ENCODE data around the gene RAPGEF3.

Gene RAPGEF3

DNA sequence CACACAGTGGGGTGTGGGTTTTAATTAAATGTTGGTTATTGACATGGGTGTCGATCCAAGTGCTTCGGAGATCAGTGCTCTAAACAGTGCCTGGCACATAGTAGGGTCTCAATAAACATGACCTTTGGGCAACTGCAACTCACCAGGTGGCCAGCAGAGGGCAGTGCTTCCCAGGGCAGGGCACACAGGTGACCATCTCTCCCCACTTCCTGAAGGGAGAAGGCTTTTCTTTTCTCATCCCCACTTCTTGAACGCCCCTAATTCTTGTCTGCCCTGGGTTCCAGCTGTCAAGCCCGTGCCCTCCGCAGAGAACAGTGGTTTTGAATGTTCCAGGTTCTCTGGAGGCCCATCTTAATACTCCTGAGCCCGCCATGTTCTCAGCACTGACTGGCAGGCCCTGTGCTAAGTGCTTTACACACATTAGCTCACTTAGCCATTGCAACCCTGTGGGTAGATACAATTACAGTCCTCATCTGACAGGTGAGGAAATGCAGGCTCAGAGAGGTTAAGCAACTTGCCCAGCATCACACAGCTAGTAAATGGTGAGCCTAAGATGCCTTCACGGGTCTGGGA lies 16.3 kb downstream of the RAPGEF3 start:
- DNase-seq (ENCODE audit: low read depth in 3 of 3): peak; percentile 55 to 65 (median 65)

DNA sequence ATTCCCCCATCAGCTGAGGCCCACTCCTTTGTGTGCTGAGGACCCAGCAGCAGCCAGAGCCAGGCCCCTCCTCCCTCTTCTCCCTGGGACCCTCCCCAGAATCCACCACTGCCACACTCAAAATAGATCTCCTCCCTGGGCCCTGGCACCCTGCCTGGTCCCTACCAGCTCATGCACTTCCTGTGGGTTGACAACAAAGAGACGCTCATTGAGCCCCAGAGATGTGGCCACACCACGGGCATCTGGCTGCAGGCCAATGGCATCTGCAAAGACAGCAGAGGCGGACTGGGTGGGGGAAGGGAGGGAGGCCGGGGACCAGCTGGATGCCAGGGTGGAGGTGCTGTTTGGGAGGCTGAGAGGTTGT lies 17.4 kb downstream of the RAPGEF3 start:
- DNase-seq (ENCODE audit: low read depth in 3 of 3): peak in 1 of 3 donors; percentile 47

DNA sequence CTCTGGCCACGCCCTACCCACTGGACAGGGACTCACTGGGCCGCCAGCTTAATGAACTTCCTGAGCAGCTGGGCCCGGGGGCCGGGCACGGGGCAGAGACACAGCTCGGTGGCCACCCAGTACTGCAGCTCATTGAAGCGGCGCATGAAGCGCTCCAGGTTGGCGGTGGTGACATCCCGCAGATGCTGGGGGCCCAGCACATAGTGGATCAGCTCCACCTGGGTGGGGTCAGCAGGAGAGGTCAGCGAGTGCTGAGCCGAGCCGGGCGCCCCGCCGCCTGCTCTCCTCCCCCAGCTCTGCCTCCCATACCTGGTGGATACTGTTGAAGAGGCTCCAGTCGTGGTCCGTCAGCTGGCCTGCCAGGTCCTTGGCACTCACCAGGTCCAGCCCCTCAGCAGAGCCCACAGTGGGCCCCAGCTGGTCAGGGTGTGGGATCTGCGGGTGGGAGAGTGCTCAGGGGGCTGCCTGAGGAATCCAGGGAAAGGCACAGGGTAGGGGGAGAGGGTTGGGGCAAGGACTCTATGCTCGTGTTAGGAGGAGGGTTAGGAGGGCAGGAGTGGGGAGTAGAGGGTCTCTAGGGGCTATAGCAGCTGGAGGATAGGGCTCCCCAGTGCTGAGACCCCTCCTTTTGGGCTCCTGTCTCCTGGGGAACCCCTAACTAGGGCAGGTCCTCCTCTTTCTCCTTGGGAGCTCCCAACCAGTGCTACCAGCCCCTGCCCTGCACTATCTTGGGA lies 17.9 kb downstream of the RAPGEF3 start:
- no peak for DNase-seq (ENCODE audit: low read depth in 3 of 3)

DNA sequence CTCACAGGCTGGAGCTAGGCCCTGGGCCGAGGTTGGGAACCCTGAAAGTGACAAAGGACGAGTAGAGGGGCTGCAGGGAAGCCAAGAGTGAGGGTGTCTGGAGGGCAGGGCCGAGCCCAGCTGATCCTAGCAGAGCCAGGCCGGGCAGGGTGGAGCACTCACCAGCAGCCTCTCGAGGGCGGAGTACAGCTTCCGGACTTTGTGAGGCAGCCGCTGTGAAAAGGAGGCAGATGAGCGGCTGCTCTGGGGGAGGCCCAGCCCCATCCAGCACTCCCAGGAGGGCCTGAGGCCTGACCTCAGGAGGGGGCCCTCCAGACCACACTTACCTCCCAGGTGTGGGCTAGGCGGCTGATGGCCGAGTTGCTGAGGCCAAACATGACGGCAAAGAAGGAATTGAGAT lies 18.7 kb downstream of the RAPGEF3 start:
- DNase-seq (ENCODE audit: low read depth in 3 of 3): no peak

DNA sequence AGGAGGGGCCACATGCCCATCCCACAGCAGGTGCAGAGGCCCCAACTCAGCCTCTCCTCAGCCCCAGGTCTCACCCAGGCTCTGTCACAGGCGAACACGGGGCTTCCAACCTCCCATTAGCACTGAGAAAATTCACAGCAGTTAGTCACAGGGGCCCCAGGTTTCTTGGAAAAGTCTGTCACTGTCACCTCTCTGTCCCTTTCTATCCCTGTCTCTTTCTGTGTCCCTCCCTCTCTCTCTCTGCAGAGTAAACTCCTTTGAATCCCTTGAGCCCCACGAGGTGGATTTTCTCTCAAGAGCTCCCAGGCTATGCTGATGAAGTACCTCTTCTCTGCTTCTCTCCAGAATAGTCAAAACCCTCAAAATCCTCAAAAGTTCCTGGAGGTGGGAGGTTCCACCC lies 19.4 kb downstream of the RAPGEF3 start:
- no peak for DNase-seq (ENCODE audit: low read depth in 3 of 3)

DNA sequence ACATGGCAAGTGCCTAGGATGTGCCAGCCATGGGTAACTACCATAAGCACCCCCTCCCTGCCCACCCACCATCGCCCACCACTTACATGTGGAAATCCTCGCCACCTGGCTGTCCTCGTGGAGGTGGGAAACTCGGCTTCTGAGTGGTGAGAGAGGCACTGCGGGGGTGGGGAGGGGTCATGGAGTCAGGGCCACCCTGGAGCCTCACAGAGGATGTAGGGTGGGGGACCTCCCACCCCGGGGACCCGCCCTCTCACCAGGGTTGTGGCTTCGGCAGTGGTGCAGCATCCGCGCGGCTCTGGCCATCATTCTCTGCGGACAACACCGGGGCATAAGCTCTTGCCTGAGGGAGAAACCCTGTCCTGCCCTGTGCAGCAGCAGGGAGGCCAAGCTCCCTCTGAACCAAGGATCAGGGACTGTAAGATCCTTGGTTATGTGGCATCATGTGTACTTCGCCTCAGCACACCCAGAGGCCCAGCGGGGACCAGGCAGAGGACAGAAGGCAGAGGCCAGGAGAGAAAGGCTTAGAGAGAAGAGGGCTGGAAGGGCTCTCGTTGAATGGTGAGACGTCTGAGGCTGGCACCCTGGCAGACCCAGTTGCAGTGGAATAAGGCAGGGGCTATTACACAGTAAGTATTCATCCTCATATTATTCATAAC lies 20.6 kb downstream of the RAPGEF3 start:
- no peak for DNase-seq (ENCODE audit: low read depth in 3 of 3)

DNA sequence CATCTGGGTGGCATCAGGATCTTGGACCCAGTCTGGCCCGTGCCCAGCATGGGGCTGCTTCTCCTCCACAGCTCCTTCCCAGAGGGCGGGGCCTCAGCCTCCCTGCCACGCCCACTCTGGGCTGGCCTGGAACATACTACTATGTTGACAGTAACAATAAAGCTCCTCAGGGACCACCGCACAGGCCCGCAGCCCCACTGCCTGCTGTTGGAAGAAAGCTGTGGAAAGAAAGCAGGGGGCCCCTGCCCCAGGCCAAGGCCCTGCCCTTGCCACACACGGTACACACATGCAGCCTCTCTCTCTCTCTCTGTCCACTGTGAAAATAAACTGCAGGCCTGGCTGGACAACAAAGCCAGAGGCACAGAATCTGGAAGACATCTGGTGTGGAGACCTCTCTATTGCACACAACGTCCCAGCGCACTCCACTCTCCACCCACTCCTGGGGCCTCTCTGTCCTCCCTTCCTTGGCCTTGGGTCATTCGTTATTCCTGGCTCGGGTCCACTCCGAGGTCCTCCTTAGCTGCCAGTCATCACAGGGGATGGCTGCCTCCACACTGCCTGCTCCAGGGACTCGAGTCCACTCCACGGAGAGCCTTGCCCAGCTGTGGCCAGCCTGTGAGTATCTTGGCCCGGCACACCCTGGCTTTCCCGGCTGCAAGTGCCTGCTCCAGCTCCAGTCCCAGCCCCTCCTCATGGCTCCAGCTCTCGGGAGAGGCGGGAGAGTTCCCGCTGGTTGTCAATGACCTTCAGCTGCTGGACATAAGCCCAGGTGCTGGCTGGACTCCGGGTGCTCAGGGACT lies 21.6 kb downstream of the RAPGEF3 start:
- no peak for DNase-seq (ENCODE audit: low read depth in 3 of 3)

DNA sequence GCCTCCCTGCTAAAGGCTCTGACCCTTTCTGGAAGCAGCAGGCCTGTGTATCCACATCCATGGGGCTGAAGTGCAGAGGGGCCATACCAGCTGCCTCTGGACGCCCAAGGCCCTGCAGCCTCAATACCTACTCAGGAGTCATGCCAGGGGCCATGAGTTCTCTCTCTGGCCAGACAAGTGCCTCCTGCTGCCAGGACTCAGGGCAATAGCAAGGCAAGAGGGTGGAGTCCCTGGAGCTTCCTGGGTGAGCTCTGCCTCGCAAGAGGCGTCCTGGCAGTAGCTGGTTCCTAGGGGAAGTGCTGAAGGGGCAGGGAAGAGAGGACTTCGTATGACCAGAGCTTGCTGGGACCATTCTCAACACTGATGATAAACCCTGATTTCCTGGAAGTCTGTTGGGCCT lies 22.5 kb downstream of the RAPGEF3 start:
- DNase-seq (ENCODE audit: low read depth in 3 of 3): no peak

DNA sequence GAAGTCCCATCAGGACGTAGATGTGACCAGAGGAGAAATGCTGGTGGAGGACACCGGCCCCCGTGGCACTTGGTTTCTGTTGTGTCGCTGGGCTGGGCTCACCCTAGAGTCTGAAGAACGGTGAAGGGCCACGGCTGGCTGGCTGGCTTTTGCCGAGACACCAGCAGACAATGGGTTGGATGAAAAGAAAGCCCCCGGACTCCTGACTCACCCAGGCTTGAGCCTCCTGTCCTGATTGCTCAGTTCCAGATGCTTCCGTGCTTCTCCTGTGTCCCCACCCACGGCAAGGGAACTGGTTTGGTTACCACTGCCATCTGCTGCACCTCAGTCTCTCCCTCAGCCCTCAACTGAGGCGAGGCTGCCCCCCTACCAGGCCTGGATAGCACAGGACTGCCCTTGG lies 23.0 kb downstream of the RAPGEF3 start:
- DNase-seq (ENCODE audit: low read depth in 3 of 3): no peak

DNA sequence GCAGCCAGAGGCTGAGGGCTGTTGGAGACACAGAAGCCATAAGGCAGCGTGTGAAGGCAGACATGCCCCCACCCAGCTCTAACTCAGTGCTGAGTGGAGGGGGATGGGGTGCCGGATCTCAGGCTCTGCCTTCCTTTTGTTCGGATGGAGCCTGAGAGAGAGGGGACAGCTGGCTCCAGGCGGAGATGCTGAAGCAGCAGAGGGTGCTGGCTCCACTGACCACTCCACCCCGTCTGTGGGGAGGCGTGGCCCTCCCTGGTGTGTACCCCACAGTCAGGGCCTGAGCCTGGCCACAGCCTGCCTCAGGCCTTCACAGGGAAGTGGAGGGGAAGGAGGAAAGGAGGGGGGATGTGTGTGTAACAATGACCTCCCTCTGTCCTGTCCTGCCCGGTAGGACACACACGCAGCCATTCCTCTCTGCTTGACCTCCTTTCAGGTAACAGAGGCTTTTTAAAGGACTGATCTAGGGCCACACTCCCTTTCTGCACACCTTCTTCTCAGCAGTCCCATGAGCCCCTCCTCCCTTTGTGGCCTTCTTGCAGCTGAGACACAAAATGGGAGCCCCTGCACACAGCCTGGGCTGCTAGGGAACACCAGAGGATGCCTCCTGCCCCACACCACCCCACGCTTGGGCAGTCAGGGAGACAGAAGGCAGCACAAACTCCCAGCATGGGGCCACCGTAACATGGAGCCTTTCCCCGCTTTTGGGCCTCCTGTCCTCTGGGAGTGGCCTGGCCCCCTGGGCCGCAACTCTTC lies 23.8 kb downstream of the RAPGEF3 start:
- DNase-seq (ENCODE audit: low read depth in 3 of 3): no peak

DNA sequence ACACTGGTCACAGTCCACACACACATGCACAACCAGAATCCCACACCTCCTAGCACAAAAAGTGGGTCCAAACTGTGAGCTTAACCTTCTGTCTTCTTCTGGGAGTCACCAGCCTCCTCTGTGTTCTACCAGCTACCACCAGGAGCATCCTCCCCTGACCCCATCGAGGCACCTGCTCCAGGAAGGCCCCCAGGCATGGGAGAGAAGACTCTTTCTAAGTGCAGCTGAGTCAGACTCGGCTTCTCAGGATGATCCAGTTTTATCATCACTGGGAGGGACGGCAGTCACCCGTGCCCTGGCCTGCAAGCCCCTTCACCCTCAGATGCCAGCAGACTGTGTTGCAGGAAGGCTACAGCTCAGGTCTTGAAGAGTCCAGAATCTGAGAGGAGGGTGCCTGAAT lies 25.5 kb downstream of the RAPGEF3 start:
- DNase-seq (ENCODE audit: low read depth in 3 of 3): no peak

DNA sequence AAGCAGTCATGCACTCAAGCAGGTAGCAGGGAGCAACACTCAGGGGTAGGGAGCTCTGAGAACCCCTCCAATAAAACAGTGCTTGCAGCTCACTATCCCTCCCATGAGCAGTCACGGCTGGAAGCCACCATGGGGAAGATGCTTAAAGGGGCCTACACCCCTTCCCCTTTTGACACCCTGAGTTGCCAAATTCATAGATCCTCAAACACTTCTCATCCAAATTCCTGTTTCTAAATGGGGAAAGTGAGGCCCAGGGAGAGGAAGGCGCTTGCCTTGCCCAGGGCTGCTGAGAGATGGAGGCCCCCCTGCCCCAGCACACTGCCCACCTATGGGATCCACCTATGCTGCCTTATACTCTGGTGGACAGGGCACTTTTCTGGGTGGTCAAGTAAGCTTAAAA lies 26.2 kb downstream of the RAPGEF3 start:
- no peak for DNase-seq (ENCODE audit: low read depth in 3 of 3)

DNA sequence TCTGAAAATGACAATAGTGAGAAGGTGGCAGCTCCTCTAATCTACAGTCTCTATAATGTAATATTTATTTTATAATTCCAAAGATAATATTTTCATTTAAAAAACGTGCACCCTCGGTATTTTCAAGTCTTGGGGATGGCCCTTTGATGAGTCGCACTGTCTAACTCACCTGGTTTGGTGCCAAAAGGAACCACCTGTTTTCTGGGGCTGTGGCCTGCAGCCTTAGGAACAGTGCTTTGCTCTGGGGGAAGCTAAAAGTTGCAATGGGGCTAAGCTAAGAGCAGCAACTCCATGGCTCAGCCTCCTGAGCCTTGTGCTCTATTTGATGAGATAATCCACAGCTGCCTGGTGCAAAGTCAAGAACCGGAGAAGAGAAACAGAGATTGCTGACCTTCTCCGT lies 27.0 kb downstream of the RAPGEF3 start:
- DNase-seq (ENCODE audit: low read depth in 3 of 3): no peak

DNA sequence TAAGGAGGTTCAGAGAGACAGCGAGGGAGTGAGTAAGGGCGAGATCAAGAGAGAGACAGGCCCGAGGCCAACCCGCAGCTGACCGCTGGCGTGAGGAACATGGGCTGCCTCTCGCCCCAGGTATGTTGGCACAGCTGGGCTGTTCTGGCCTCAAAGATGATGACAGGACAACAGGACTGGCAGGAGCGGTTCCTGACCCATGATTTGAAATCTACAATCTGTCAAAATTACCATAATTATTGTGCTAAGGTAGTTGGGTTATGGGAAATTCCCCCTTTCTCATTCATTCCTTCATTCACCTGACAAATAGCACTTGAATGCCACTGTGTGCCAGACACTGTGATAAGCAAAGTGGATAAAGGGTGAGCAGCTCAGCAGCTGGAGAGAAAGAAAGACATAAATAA lies 28.3 kb downstream of the RAPGEF3 start:
- DNase-seq (ENCODE audit: low read depth in 3 of 3): no peak

DNA sequence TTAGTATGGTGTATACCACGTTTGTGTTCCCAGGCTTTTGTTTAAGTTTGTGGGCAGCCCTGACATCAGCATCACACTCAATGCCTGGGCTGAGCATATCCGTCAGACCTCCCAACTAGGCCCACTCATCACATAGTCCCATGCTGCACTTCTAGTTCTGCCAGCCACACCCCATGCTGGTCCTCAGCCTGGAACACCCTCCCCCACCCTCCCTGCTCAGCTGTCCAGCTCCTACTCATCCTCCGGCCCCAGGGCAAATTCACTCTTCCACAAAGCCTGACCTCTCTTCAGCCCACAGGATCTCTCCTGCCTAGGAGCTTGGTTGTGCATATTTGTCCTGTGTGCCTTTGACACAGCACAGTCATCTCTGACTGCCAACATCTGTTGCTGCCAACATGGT lies 29.4 kb downstream of the RAPGEF3 start:
- DNase-seq (ENCODE audit: low read depth in 3 of 3): no peak

DNA sequence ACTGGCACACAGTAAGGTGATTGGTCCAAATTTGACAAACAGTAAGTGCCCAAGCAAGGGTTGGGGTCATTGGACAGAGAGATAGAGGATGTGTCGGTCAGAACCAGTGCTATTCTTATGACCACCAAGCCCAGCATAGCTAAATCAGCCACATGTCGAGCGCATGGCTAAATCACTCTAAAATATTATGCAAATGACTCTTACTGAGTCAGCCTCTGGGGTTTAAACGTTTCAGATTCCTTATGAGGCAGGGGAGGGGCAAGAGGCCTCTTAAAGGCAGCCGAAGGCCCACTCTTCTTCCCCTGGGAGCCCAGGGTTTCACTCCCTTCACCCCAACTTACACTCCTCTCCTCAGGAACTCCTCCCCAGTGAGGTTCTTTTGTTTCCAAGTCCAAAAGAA lies 32.8 kb downstream of the RAPGEF3 start:
- DNase-seq (ENCODE audit: low read depth in 3 of 3): no peak

DNA sequence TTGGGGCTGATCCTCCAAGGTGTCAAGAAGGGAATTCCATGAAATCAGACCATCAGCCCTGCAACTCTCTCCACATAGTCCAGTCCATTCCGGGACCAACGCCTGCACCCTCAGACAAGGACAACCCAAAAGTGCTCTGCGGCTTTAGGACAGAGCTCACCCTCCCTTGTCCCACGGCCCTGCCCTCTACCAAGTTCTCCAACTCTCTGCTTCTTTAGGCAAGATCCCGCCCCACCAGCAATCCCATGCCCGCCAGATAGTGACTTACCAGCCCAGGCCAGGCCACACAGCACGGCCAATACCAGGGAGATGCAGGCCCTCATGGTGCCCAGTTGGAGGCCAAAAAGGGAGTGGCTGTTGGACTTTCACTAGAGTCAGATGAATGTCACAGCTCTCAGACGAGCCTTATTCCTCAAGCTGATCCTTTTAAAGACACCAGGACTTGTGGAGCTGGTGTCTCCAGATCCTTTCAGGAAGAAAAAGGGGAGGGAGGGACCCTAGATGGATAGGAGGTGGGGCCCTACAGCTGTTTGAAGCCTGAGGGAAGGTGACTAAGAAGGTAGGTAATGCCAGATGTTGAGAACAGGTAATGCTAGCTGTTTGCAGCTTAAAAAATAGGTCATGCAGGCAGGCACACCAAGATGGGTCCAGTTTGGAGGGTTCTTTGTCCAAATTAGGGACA lies 33.4 kb downstream of the RAPGEF3 start, which contains the start of gene ENDOU:
ENDOU (minus strand) TSS at position 400 of the 682 bp plus-strand sequence; CDS start at position 323, 77 bp downstream.
- no peak for DNase-seq (ENCODE audit: low read depth in 3 of 3)

DNA sequence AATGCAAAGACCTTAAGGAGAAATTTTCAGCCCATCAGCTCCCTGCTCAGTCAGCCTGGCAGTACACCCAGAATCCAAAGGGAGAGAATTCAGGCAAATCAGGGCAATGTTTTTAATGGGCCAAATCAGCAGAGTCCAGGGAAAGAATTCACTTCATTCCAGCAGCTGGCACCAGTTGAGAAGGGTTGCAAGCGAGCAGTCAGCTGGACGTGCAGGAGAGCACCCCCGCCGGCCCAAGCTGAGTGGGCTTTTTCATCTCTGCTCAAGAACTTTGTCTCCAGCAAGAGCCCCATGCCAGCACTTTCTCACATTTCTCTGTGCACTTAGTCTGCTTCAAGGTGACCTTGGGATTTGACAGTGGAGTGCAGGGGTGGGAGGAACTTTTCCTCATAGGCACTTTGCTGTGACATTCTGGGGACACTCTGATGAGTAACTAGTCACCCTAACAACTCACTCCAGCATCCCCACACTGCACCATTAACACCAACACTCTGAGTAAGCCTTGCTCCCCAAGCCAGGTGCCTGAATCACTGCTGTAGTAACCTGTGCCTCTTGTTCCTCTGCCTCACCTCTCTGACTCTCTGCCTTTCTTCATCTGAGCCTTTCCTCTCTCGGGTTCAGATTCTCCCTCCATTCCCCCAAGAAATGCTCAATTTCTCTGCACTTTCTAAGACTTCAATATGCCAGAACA lies 35.6 kb downstream of the RAPGEF3 start:
- DNase-seq (ENCODE audit: low read depth in 3 of 3): no peak

DNA sequence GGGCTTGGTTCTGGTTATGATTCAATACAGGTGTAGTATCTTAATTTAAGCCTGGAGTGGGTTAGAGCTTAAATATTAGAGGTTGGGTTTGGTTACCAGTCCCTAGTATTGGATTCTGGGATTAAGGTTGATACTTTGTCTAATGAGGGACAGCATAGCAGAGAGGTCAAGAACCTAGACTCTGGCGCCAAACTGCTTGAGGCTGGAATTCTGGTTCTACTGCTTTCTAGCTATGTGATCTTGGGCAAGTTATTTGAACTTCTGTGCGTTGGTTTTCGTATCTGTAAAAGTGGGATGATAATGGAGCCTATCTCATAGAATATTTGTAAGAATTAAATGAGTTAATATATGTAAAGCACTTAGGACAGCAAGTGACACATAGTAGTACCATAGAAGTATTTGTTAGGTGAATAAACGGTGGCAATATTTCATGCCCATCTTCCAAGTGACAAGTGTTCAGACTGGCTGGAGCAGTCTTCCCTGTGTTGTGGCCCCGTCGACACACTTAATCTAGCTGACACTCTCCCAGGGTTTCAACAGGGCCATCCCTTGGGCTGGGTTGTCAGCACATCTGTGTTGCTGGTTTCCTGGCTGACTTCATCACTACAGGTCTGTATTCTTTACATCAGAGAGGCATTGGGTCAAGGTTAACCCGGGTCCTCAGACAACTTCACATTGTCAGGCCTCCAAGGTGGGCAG lies 36.4 kb downstream of the RAPGEF3 start:
- DNase-seq (ENCODE audit: low read depth in 3 of 3): no peak

DNA sequence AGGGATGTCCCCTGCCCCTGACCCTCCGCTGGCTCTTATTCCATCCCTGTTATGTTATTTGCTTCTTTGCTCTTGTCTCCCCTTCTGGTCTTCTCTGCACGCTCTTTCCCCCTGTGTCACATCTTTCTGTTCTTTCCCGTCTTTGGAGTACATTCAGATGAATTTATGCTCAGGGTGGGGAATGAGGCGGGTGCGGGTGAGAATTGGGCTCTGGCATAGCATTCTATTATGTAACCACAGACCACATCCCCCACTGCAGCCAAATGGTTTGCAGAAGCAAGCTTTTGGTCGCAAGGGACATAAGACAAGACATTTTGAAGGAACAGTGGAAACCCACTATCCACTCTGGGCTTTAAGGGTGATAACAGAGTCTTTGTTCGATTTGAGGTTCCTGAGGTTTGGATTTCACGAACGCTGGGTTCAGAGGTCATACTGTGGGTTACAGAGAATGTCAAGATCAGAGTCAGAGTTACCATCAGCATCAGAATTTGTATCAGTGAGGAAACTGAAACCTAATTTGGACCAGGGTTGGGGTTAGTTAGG lies 37.2 kb downstream of the RAPGEF3 start:
- no peak for DNase-seq (ENCODE audit: low read depth in 3 of 3)
